Tibial nerve (tissue), 4 donors: Measurements from ENCODE around the gene AMBP. TPM values are rescaled to one million over a fixed set of nuclear protein-coding genes. Genes with fewer than 3 reads are reported as not detected.
A peak's percentile ranks its signal among the peaks of the same experiment; 100 is the strongest.

Experiments used
- DNase-seq, 2 donors: peaks; one replicate each; pipeline ENCODE4 v3.0.0-alpha.2; 2019; ENCODE audit warnings: low spot score in 2 of 2
- H3K27ac ChIP-seq, 4 donors: fragments of 200-600 bp; sonication (generic) in 3 of 4; one replicate each; pipeline ENCODE4 v1.5.1; 2017 to 2019; ENCODE audit warnings: mild to moderate bottlenecking in 1 of 4
- H3K27me3 ChIP-seq, 2 donors: fragments of 200-600 bp; sonication (generic) in 1 of 2; one replicate each; pipeline versions ENCODE4 v1.5.1 to v1.6.0; 2017 to 2019
- H3K36me3 ChIP-seq, 3 donors: fragments of 200-600 bp; sonication (generic); one replicate each; pipeline ENCODE4 v1.5.1; 2018 to 2019
- H3K4me1 ChIP-seq, 4 donors: fragments of 200-600 bp; sonication (generic) in 3 of 4; one replicate each; pipeline ENCODE4 v1.5.1; 2017 to 2019
- H3K4me3 ChIP-seq, 4 donors: fragments of 200-600 bp; sonication (generic) in 3 of 4; one replicate each; pipeline ENCODE4 v1.5.1; 2017 to 2019; ENCODE audit warnings: mild to moderate bottlenecking in 1 of 4, moderate library complexity in 1 of 4
- H3K9me3 ChIP-seq, 4 donors: fragments of 200-600 bp; sonication (generic) in 3 of 4; one replicate each; pipeline ENCODE4 v1.5.1; 2017 to 2019
- EP300 ChIP-seq, 2 donors: sonication (generic); formaldehyde crosslinking; IDR thresholded peaks; one replicate each; pipeline ENCODE4 v1.6.1; 2017; ENCODE audit warnings: antibody characterized with exemption in 2 of 2, mild to moderate bottlenecking in 1 of 2
- POLR2A ChIP-seq, 2 donors: fragments of 450-650 bp; IDR thresholded peaks; one replicate each; pipeline ENCODE4 v1.6.1; 2017; ENCODE audit warnings: antibody characterized with exemption in 2 of 2, mild to moderate bottlenecking in 2 of 2, moderate library complexity in 2 of 2
- WGBS, 2 donors: methylation state at CpG; one replicate each; pipeline ENCODE4 v1.1.5; 2018; 5-methylcytosine and 5-hydroxymethylcytosine counted together
- total RNA-seq, 4 donors: library from RNA; depleted of rRNA; stranded (reverse); fragments of >200 nt; gene quantifications; one replicate each; pipeline ENCODE4 v1.1.0, GENCODE V29; 2016
- TF ChIP-seq, protein P1 (sequence below), 5 experiments: fragments of 200-600 bp in 3 of 5; fragments of 450-650 bp in 2 of 5; sonication (generic) in 3 of 5; IDR thresholded peaks; one replicate each; pipeline ENCODE4 v1.5.1; 2016 to 2019; ENCODE audit warnings: antibody characterized with exemption in 5 of 5, mild to moderate bottlenecking in 3 of 5, moderate library complexity in 2 of 5

AMBP gene
- total RNA-seq, 4 donors from 2014 or later: not detected

DNA sequence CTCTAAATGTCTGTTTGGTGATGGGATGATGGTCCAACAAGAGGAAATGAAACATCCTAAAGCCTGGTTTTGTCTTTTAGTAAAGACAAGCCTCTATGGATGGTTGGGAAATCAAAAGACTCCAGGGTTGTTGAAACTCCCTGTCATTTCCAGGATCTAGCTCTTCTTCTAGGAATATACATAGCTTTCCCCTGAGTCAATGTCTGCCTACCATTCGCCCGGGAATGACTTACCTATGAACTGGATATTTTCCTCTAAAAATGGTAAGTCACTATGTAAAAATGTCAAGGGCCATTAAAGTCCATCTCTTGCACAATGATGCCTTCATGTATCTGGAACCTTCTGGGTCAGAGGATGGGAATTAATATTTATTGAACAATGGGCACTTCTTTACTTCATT lies 32.1 kb upstream of the AMBP start:
- Histone ChIP-seq H3K4me3 (no peak overlapping the region), H3K36me3 (no peaks in the 10 kb centered on the region), H3K4me1 (peaks cover 0 to 25% (median 3%) of the 10 kb centered on the region in 4 donors), H3K27me3 (no peaks in the 10 kb centered on the region), H3K27ac (no peak overlapping the region), H3K9me3 (no peaks in the 10 kb centered on the region)
- 87 to 91% methylated on average over 2 of the region's 2 CpGs for WGBS, 2 donors
- TF ChIP-seq POLR2A (IDR thresholded peaks at IDR 0.05): no peak
- no peak for DNase-seq

DNA sequence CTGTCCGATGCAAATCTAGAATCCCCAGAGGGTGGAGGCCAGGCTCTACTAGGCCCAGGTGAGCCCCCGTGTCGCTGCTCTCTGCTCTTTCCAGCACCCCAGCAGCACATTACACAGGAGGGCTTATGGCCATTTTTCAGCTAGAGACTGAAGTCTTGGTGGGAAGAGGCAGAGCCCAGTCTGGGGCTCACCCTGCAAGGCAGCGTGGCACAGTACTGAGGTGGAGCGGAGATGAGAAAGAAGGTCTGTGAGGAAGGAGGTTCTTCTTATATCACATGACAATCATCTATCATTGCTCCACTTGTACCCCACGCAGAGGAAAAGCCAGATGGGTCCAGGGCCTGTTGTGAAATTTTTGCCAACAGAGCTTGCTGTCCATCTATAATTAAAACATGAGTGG lies 31.0 kb upstream of the AMBP start:
- Histone ChIP-seq H3K27ac (peak overlapping the region in 1 of 4 donors; percentile 64), H3K4me3 (no peak overlapping the region), H3K9me3 (no peaks in the 10 kb centered on the region), H3K4me1 (peaks cover 0 to 24% (median 3%) of the 10 kb centered on the region in 4 donors), H3K36me3 (no peaks in the 10 kb centered on the region), H3K27me3 (no peaks in the 10 kb centered on the region)
- DNase-seq: no peak
- TF ChIP-seq EP300 (IDR thresholded peaks at IDR 0.05): no peak
- TF ChIP-seq POLR2A (IDR thresholded peaks at IDR 0.05): no peak
- TF ChIP-seq, protein P1, sequence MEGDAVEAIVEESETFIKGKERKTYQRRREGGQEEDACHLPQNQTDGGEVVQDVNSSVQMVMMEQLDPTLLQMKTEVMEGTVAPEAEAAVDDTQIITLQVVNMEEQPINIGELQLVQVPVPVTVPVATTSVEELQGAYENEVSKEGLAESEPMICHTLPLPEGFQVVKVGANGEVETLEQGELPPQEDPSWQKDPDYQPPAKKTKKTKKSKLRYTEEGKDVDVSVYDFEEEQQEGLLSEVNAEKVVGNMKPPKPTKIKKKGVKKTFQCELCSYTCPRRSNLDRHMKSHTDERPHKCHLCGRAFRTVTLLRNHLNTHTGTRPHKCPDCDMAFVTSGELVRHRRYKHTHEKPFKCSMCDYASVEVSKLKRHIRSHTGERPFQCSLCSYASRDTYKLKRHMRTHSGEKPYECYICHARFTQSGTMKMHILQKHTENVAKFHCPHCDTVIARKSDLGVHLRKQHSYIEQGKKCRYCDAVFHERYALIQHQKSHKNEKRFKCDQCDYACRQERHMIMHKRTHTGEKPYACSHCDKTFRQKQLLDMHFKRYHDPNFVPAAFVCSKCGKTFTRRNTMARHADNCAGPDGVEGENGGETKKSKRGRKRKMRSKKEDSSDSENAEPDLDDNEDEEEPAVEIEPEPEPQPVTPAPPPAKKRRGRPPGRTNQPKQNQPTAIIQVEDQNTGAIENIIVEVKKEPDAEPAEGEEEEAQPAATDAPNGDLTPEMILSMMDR (IDR thresholded peaks at IDR 0.05): no peak
- 92 to 99% methylated on average over 6 of the region's 6 CpGs for WGBS, 2 donors

DNA sequence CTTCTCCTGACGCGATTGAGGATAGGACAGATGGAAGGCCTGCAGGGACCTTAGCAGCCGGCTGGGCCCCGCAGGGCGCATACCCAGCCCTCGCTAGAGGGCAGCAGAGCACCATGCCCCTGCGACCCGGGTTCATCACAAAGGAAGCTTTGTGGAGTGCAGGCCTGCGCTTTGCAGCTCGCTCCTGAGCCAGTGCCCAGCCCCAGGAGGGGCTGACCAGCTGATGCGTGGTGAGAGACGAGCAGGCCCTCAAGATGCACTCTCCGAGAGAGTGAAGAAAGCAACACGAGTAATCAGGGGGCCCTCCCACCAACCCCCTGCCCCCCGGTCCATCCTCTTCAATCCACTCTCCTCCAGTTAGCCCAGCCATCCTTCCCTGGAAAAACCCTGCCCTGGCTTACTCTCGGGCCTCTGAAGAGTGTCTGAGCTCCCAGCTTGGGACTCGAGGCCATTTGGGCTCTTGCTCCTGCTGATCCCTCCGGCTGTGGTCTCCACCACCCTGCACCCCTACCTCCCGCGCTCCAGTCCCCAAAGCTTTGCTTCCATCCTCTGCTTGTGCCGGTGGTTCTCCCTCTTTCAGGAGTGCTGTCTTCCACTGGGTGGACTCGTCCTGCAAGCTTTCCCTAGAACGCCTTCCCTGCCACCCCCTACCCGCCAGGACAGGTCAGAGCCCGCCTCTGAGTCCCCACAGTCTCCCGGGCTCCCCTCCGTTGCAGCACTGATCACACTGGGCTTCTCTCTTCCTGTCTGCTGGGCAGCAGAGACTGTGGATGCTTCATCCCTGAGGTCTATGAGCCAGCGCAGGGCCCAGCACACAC lies 30.1 kb upstream of the AMBP start:
- peak; percentile 37 to 57 for DNase-seq
- Histone ChIP-seq H3K36me3 (no peaks in the 10 kb centered on the region), H3K27ac (peak overlapping the region in 2 of 4 donors; percentile 36 to 64), H3K4me1 (peaks cover 0 to 19% (median 3%) of the 10 kb centered on the region in 4 donors), H3K27me3 (no peaks in the 10 kb centered on the region), H3K4me3 (no peak overlapping the region), H3K9me3 (no peaks in the 10 kb centered on the region)
- WGBS, 2 donors: 37 to 39% methylated on average over 26 to 27 of the region's 28 CpGs
- TF ChIP-seq POLR2A (IDR thresholded peaks at IDR 0.05) (no peak), EP300 (IDR thresholded peaks at IDR 0.05) (peak; percentile 28 to 55)
- TF ChIP-seq, protein P1 (IDR thresholded peaks at IDR 0.05): peak; percentile 88 to 93 (median 90)

DNA sequence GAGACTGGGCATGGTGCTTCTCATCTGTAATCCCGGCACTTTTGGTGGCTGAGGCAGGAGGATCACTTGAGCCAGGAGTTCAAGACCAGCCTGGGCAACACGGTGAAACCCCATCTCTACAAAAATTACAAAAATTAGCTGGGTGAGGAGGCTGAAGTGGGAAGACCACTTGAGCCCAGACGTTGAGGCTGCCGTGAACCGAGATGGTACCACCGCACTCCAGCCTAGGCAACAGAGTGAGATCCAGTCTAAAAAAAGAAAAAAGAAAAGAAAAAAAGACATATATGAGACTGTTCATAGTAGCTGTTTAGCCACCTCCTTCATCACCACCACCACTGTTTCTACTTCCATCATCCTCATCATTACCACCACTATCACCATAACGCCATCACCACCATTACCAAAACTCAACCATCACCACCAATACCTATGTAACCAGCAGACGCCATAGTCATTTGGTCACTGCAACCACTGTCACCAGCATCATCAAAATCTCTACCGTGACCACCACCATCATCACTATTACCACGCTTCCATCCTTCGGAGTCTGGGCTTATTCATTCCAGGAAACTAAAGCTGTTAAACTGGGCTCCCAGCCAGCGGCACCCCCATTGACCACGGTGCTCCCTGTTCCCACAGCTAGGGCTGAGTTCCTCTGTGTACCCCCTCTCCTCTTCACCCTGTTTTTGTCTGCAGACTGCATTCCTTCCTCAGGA lies 29.3 kb upstream of the AMBP start:
- DNase-seq: no peak
- 73 to 74% methylated on average over 13 of the region's 13 CpGs for WGBS, 2 donors
- TF ChIP-seq EP300 (IDR thresholded peaks at IDR 0.05) (no peak), POLR2A (IDR thresholded peaks at IDR 0.05) (no peak)
- TF ChIP-seq, protein P1 (IDR thresholded peaks at IDR 0.05): no peak
- H3K27ac ChIP-seq: no peak overlapping the region
- no peak overlapping the region for H3K4me3 ChIP-seq
- peaks cover 0 to 11% (median 3%) of the 10 kb centered on the region in 4 donors for H3K4me1 ChIP-seq
- H3K9me3 ChIP-seq: peaks cover 0 to 7% (median under 1%) of the 10 kb centered on the region in 4 donors
- H3K27me3 ChIP-seq: no peaks in the 10 kb centered on the region
- H3K36me3 ChIP-seq: no peaks in the 10 kb centered on the region

DNA sequence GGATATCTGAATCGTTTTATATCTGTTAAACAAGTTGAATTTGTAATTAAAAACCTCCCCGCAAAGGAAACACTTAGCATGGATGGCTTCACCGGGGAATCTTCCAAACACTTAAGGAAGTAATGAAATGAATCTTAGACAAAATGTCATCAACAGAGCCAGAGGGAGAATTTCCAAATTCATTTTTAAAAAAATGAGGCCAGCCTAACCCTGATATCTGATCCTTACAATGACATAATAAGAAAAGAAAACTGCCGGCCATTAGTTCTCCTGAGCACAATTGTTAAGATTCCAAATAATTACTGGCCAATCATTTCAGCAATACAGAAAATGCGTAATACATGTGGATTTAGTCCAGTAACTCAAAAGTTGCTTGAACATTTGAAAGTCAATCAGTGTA lies 27.1 kb upstream of the AMBP start:
- Histone ChIP-seq H3K36me3 (no peaks in the 10 kb centered on the region), H3K4me3 (no peak overlapping the region), H3K9me3 (peaks cover 0 to 18% (median 2%) of the 10 kb centered on the region in 4 donors), H3K4me1 (peaks cover 0 to 9% (median 3%) of the 10 kb centered on the region in 4 donors), H3K27ac (no peak overlapping the region), H3K27me3 (no peaks in the 10 kb centered on the region)
- DNase-seq: no peak
- 71 to 73% methylated on average over 5 of the region's 5 CpGs for WGBS, 2 donors
- TF ChIP-seq POLR2A (IDR thresholded peaks at IDR 0.05) (no peak), EP300 (IDR thresholded peaks at IDR 0.05) (no peak)
- TF ChIP-seq, protein P1 (IDR thresholded peaks at IDR 0.05): no peak
